Panc1 (cell line): ENCODE measurements around the gene RXFP4. TPM values are rescaled to one million over a fixed set of nuclear protein-coding genes. Genes with fewer than 3 reads are reported as not detected.

Experiments
- ATAC-seq: fragments of 200-7000 bp; cut with Tn5 transposase; 2 replicates; pipeline ENCODE4 v1.9.1; 2020; ENCODE audit warnings: mild to moderate bottlenecking, moderate library complexity
- BruUV-seq: library from RNA; stranded (reverse); fragments of 400-500 nt; replicated peaks from 2 replicates; lab custom pipeline; 2021; lab: Mats Ljungman, UMichigan
- CTCF ChIA-PET: fragments of 300-600 bp; sonication (Branson Sonifier 250); formaldehyde crosslinking; loops from one replicate; lab custom pipeline; 2022; ENCODE audit warnings: antibody characterized with exemption; lab: Charles Lee
- POLR2A ChIA-PET: fragments of 300-600 bp; sonication (Branson Sonifier 250); formaldehyde crosslinking; loops from one replicate; lab custom pipeline; 2022; ENCODE audit warnings: antibody characterized with exemption; lab: Charles Lee
- DNase-seq: peaks from one replicate; pipeline ENCODE4 v3.0.0-alpha.2; 2010; ENCODE audit warnings: low read depth, low spot score
- H3K27ac ChIP-seq: 2 replicates; pipeline ENCODE4 v1.5.1; 2011; ENCODE audit warnings: mild to moderate bottlenecking, low read length, inconsistent platforms
- H3K27me3 ChIP-seq: fragments of 200-500 bp; sonication (Bioruptor generic); 2 replicates; pipeline ENCODE4 v1.6.0; 2014; ENCODE audit warnings: low read length, inconsistent platforms; ENCODE audit not compliant: control insufficient read depth, insufficient read depth
- H3K36me3 ChIP-seq: fragments of 200-500 bp; sonication (Bioruptor generic); 2 replicates; pipeline ENCODE4 v1.5.1; 2014; ENCODE audit warnings: inconsistent platforms, mild to moderate bottlenecking, low read length, moderate library complexity; ENCODE audit not compliant: control insufficient read depth, insufficient read depth
- H3K4me1 ChIP-seq: 2 replicates; pipeline ENCODE4 v1.5.1; 2011; ENCODE audit warnings: inconsistent platforms, mild to moderate bottlenecking, low read length, moderate library complexity; ENCODE audit not compliant: control insufficient read depth, insufficient read depth
- H3K4me3 ChIP-seq, 2 experiments: 2 replicates each; pipeline ENCODE4 v1.5.1; 2011 to 2012; ENCODE audit warnings: low read depth in 2 of 2, low read length in 2 of 2, mild to moderate bottlenecking in 2 of 2, inconsistent platforms in 1 of 2, moderate library complexity in 1 of 2
- H3K9me3 ChIP-seq: fragments of 200-500 bp; sonication (Bioruptor generic); 2 replicates; pipeline ENCODE4 v1.5.1; 2014; ENCODE audit warnings: low read depth, mild to moderate bottlenecking, inconsistent platforms, low read length, moderate library complexity; ENCODE audit not compliant: control insufficient read depth, insufficient read depth
- POLR2AphosphoS5 ChIP-seq: IDR thresholded peaks from 2 replicates; pipeline ENCODE4 v1.6.1; 2012; ENCODE audit warnings: mild to moderate bottlenecking, low read depth, low read length, moderate library complexity
- SIN3A ChIP-seq: IDR thresholded peaks from 2 replicates; pipeline ENCODE4 v1.6.1; 2012; ENCODE audit warnings: low read depth, mild to moderate bottlenecking, low read length, moderate library complexity, borderline replicate concordance; ENCODE audit not compliant: insufficient read depth
- TCF7L2 ChIP-seq: IDR thresholded peaks from 2 replicates; pipeline ENCODE4 v1.6.1; 2011; ENCODE audit warnings: mild to moderate bottlenecking, low read depth, low read length, inconsistent platforms
- in situ Hi-C: cut with HindIII; loops from 2 replicates; pipeline ENCODE4 v1.10.0; 2016; ENCODE audit warnings: low sequenced_read_pairs, low pct_unique_long_range_greater_than_20kb
- intact Hi-C: fragments of 100-400 bp; cut with micrococcal nuclease; formaldehyde crosslinking; loops from one replicate; pipeline ENCODE4 v1.10.0; 2022; ENCODE audit not compliant: unreplicated experiment
- total RNA-seq: library from RNA; stranded (reverse); gene quantifications from one replicate; pipeline ENCODE4 v1.2.1, GENCODE V29; 2021; ENCODE audit not compliant: unreplicated experiment
- TF ChIP-seq, protein P1 (sequence below): fragments of 450-650 bp; IDR thresholded peaks from 2 replicates; pipeline ENCODE4 v1.5.1; 2017; ENCODE audit warnings: mild to moderate bottlenecking
- TF ChIP-seq, protein P2 (sequence below), 2 experiments: IDR thresholded peaks; 2 replicates each; pipeline ENCODE4 v1.6.1; 2011 to 2012; ENCODE audit warnings: low read depth in 2 of 2, control low read depth in 1 of 2, low read length in 1 of 2, mild to moderate bottlenecking in 1 of 2, moderate library complexity in 1 of 2; ENCODE audit not compliant: insufficient read depth in 1 of 2

Gene RXFP4
- total RNA-seq, 1 experiment from 2014 or later, result 8.0 TPM

DNA sequence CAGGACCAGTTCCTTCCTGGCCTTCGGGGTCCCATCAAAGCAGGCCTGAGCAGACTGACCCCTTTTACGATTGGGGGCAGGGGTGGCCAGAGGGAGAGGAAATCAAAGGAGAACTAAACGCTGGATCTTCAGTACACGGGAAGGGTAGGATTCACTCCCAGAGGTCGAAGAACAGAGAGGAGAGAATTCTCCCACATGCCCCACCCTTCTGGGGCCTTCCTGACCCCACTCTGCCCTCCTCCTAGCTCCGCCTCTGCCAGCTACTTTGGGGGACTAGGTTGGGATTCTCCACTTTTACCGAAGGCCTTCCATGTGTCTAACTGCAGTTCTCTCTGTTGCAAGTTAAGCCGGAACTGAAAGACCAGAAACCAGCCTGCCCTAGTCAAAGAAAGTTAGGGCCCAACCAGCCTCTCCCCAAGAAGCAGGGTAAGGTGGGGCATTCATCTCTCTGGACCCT, 37.6 kb downstream of the RXFP4 start:
- Histone ChIP-seq H3K4me1 (peaks cover 67% of the 10 kb centered on the region), H3K27me3 (no peaks in the 10 kb centered on the region), H3K27ac (peak overlapping the region; percentile 99), H3K4me3 (peak overlapping the region; percentile 82 to 89), H3K9me3 (no peaks in the 10 kb centered on the region), H3K36me3 (peaks cover 2% of the 10 kb centered on the region; the same call in 1 of the 2 replicates)
- ChIA-PET POLR2A (interaction anchor here (0.5 kb wide), 1 partner anchor 259 kb away, joined by 3 read pairs; no protein-coding TSS in a partner anchor), CTCF (interaction anchor here (0.6 to 0.9 kb wide), 2 partner anchors 39 to 40 kb away, joined by 3 to 6 read pairs; no protein-coding TSS in a partner anchor)
- ATAC-seq, result peak; percentile 18
- TF ChIP-seq, protein P1, sequence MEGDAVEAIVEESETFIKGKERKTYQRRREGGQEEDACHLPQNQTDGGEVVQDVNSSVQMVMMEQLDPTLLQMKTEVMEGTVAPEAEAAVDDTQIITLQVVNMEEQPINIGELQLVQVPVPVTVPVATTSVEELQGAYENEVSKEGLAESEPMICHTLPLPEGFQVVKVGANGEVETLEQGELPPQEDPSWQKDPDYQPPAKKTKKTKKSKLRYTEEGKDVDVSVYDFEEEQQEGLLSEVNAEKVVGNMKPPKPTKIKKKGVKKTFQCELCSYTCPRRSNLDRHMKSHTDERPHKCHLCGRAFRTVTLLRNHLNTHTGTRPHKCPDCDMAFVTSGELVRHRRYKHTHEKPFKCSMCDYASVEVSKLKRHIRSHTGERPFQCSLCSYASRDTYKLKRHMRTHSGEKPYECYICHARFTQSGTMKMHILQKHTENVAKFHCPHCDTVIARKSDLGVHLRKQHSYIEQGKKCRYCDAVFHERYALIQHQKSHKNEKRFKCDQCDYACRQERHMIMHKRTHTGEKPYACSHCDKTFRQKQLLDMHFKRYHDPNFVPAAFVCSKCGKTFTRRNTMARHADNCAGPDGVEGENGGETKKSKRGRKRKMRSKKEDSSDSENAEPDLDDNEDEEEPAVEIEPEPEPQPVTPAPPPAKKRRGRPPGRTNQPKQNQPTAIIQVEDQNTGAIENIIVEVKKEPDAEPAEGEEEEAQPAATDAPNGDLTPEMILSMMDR, result no peak
- TF ChIP-seq POLR2AphosphoS5, result no peak
- no peak for TF ChIP-seq TCF7L2
- no peak for TF ChIP-seq SIN3A
- TF ChIP-seq, protein P2, sequence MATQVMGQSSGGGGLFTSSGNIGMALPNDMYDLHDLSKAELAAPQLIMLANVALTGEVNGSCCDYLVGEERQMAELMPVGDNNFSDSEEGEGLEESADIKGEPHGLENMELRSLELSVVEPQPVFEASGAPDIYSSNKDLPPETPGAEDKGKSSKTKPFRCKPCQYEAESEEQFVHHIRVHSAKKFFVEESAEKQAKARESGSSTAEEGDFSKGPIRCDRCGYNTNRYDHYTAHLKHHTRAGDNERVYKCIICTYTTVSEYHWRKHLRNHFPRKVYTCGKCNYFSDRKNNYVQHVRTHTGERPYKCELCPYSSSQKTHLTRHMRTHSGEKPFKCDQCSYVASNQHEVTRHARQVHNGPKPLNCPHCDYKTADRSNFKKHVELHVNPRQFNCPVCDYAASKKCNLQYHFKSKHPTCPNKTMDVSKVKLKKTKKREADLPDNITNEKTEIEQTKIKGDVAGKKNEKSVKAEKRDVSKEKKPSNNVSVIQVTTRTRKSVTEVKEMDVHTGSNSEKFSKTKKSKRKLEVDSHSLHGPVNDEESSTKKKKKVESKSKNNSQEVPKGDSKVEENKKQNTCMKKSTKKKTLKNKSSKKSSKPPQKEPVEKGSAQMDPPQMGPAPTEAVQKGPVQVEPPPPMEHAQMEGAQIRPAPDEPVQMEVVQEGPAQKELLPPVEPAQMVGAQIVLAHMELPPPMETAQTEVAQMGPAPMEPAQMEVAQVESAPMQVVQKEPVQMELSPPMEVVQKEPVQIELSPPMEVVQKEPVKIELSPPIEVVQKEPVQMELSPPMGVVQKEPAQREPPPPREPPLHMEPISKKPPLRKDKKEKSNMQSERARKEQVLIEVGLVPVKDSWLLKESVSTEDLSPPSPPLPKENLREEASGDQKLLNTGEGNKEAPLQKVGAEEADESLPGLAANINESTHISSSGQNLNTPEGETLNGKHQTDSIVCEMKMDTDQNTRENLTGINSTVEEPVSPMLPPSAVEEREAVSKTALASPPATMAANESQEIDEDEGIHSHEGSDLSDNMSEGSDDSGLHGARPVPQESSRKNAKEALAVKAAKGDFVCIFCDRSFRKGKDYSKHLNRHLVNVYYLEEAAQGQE (IDR thresholded peaks at IDR 0.05; ENCODE audit: insufficient read depth in 1 of 2, low read depth in 2 of 2, low read length in 1 of 2), result no peak
- in situ Hi-C loops, result no loop called here
- intact Hi-C loops, result no loop called here
- BruUV-seq, result TSS peak; percentile 76
- DNase-seq, result no peak

DNA sequence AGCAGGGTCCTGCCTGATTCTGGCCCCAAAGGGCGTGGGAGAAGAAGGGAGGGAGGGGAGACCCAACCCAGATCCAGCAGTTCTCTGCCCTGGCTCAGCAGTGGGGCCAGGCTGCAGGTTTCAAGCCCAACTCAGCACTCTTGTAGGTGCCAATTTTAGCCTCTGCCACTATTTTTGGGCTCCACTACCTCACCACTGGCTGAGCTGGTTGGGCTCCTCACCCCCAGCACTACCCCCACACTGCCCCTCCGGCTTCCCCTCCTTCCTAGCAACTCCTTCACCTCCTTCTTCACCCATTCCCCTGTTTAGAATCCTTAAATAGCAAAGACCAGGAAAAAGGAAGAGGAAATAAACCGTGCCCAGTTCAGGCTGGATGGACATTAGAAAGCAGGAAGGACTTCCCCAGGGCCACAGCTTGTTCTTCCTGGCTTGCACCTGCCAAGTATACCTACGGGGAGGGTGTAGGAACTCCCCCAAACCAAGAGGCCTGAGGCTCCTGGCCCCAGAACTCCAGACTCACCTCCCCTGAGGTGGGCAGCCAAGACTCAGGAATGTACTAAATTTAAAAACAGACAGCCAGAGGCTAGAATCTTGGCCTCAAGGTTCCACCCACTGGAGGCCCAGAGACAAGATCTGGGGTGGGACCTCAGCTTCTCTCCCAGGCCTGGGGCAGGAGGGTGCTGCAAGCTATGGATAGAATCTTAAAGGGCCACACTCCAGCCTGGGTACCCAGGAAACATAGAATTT, 38.3 kb downstream of the RXFP4 start:
- ATAC-seq (no peak), DNase-seq (no peak)
- intact Hi-C loops, result no loop called here
- H3K4me3 ChIP-seq, result peak overlapping the region; percentile 82 to 89
- H3K27me3 ChIP-seq, result no peaks in the 10 kb centered on the region
- no peaks in the 10 kb centered on the region for H3K9me3 ChIP-seq
- BruUV-seq, result no TSS peak
- TF ChIP-seq SIN3A, result no peak
- TF ChIP-seq TCF7L2, result no peak
- TF ChIP-seq POLR2AphosphoS5, result no peak
- TF ChIP-seq, protein P1, result no peak
- TF ChIP-seq, protein P2 (IDR thresholded peaks at IDR 0.05; ENCODE audit: insufficient read depth in 1 of 2, low read depth in 2 of 2, low read length in 1 of 2), result no peak
- peak overlapping the region; percentile 99 for H3K27ac ChIP-seq
- CTCF ChIA-PET, result no interaction called here
- POLR2A ChIA-PET, result interaction anchor here (0.6 kb wide), 1 partner anchor 45 kb away, joined by 5 read pairs; no protein-coding TSS in a partner anchor
- in situ Hi-C loops, result no loop called here
- peaks cover 62% of the 10 kb centered on the region for H3K4me1 ChIP-seq
- H3K36me3 ChIP-seq, result peaks cover 2% of the 10 kb centered on the region; the same call in 1 of the 2 replicates
